Measurements from ENCODE around the gene EBI3.

GRCh38 chr19:4246767-4247593, 17.7 kb downstream of the EBI3 start, which contains the start of gene YJU2:
- peak; percentile 66 for TF ChIP-seq POLR2AphosphoS5 (IDR thresholded peaks at IDR 0.05; ENCODE audit: low read depth, low read length)
- TF ChIP-seq SIN3A (IDR thresholded peaks at IDR 0.05; ENCODE audit: borderline replicate concordance, insufficient read depth, low read length) = no peak

Measured in PFSK-1 (cell line).